Type B pancreatic cell (in vitro differentiated cells): Measurements from ENCODE around the gene EXOC1. TPM values are rescaled to one million over a fixed set of nuclear protein-coding genes. Genes with fewer than 3 reads are reported as not detected.

Experiments
- DNase-seq: peaks from one replicate; pipeline ENCODE4 v3.0.0; 2021; ENCODE audit warnings: mixed read lengths; ENCODE audit not compliant: unreplicated experiment; ENCODE audit errors: extremely low spot score
- H3K27ac Mint-ChIP-seq: 2 replicates; pipeline ENCODE4 v1.8.0; 2021; ENCODE audit warnings: mild to moderate bottlenecking, mixed read lengths
- H3K27me3 Mint-ChIP-seq: 2 replicates; pipeline ENCODE4 v1.8.0; 2021; ENCODE audit warnings: mixed read lengths
- H3K36me3 Mint-ChIP-seq: 2 replicates; pipeline ENCODE4 v1.8.0; 2021; ENCODE audit warnings: mixed read lengths
- H3K4me1 Mint-ChIP-seq: one replicate; pipeline ENCODE4 v1.8.0; 2021; ENCODE audit warnings: mixed read lengths; ENCODE audit not compliant: unreplicated experiment
- H3K4me3 Mint-ChIP-seq: 2 replicates; pipeline ENCODE4 v1.8.0; 2021; ENCODE audit warnings: mild to moderate bottlenecking, mixed read lengths
- H3K9me3 Mint-ChIP-seq: 2 replicates; pipeline ENCODE4 v1.8.0; 2021; ENCODE audit warnings: mixed read lengths
- total RNA-seq: library from RNA; stranded (reverse); gene quantifications from 2 replicates; pipeline ENCODE4 v1.2.1, GENCODE V29; 2021; ENCODE audit warnings: low replicate concordance
- TF ChIP-seq, protein P1 (sequence below): fragments of 200-600 bp; sonication (generic); conservative IDR thresholded peaks from 2 replicates; pipeline ENCODE4 v1.5.0; 2021; ENCODE audit warnings: antibody characterized with exemption, mild to moderate bottlenecking

The EXOC1 gene
- total RNA-seq, 1 donor from 2014 or later = 29.0 TPM

DNA sequence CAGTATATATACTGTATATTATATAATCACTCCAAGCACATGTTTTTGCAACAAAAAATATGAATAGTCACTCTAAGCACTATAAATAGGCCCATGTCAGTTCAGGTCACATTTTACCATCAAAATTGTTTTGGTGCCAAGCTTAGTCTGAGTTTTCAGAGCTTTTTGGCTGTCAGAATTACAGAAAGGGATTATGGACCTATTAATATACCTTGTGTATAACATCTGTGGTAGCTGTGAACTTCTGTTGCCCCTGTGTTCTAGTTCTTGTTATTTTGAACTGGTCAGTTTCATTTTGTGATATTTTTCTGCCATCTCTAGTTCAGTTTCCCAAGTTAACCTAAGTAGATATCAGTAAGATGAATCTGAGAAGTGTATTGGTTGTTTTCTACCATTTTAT lies 22.9 kb downstream of the EXOC1 start:
- no peak for DNase-seq
- H3K27me3 Mint-ChIP-seq = no peaks in the 10 kb centered on the region
- no peaks in the 10 kb centered on the region for H3K9me3 Mint-ChIP-seq
- H3K4me1 Mint-ChIP-seq = no peaks in the 10 kb centered on the region
- H3K27ac Mint-ChIP-seq = no peak overlapping the region
- H3K4me3 Mint-ChIP-seq = no peak overlapping the region
- H3K36me3 Mint-ChIP-seq = peaks cover 22% of the 10 kb centered on the region
- TF ChIP-seq, protein P1, sequence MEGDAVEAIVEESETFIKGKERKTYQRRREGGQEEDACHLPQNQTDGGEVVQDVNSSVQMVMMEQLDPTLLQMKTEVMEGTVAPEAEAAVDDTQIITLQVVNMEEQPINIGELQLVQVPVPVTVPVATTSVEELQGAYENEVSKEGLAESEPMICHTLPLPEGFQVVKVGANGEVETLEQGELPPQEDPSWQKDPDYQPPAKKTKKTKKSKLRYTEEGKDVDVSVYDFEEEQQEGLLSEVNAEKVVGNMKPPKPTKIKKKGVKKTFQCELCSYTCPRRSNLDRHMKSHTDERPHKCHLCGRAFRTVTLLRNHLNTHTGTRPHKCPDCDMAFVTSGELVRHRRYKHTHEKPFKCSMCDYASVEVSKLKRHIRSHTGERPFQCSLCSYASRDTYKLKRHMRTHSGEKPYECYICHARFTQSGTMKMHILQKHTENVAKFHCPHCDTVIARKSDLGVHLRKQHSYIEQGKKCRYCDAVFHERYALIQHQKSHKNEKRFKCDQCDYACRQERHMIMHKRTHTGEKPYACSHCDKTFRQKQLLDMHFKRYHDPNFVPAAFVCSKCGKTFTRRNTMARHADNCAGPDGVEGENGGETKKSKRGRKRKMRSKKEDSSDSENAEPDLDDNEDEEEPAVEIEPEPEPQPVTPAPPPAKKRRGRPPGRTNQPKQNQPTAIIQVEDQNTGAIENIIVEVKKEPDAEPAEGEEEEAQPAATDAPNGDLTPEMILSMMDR = no peak

DNA sequence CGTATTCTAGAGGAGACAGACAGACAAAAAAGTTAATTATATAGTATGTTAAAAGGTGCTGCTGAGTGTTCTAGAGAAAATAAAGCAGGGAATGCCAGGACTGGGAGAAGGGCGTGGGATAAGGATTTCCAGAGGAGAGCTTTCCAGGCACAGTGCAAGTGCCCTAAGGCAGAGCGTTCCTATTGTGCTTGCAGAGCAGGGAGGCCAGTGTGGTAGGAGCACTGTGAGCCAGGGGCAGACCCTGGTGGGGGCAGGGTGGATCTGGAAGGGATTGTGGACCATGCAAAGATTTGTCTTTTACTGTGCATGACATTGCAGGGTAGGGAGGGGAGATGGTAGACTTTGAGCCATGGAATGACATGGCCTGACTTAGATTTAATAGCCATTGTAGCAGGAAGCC lies 25.8 kb downstream of the EXOC1 start:
- Mint-ChIP-seq H3K9me3 (no peaks in the 10 kb centered on the region), H3K27me3 (no peaks in the 10 kb centered on the region), H3K4me3 (no peak overlapping the region), H3K36me3 (peaks cover 30% of the 10 kb centered on the region), H3K27ac (no peak overlapping the region), H3K4me1 (no peaks in the 10 kb centered on the region)
- TF ChIP-seq, protein P1 = no peak
- no peak for DNase-seq

DNA sequence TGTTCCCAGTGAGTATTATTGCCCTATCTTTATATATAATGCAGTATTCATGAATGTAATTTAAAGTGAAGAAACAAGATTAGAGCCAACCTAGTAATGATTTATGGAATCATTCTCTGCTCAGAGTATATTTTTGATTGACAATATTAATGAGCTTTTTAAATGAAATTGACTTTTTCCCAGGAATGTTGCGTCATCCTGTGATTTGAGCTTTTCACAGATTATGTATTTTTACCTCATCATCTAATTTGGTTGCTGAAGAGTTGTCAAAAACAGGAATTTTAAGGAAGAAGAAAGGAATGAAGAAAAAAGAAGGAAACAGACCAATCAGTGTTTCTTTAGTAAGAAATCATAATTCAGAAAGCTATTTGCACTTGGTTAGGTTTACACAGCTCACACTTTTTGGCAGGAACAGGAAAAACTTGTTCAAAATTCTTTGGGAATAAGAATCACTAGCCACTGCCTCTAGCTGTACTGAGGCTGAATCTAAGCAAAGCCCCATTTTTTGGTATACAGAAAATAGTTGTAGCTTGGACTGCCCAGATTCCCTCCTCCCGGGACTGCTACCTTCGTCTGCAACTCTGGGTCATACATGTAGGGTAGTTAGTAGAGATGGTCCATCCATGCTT lies 27.3 kb downstream of the EXOC1 start:
- no peak for DNase-seq
- Mint-ChIP-seq H3K4me3 (no peak overlapping the region), H3K36me3 (peaks cover 30% of the 10 kb centered on the region), H3K27ac (peak overlapping the region; percentile 62), H3K4me1 (no peaks in the 10 kb centered on the region), H3K27me3 (no peaks in the 10 kb centered on the region), H3K9me3 (no peaks in the 10 kb centered on the region)
- TF ChIP-seq, protein P1 = no peak

DNA sequence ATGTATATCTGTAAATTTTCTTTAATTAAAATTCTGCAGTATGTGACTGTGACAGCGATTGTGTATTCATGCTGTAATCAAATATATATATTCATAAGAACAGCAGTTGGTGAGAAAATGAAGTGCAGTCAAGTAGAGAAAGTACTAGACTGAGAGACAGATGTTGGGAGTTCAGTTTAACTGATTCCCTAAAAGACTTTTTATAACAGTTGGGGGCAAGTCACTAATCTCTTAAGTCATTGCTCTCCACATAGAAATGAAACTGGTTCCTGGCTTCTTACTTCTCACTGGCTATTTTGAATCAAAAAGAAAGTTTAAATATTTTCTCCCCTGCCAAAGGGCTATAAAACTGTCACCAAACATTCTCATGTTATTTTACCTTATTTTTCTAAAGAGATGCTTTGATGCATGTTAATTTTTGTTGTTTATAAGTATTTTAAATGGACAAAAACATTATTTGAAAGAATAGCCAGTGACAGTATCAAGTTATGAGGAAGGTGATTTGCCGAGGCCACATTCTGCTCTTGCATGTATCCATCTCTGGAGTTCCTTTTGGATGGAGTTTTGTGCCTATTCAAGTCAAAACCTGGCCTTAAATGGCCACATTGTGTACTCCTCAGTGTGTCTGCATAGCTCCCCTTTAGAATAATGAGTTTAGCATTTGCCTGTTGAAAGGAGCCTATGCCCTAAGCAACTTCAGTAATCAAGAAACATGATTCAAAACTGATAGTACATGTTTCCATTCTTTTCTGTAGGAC lies 30.8 kb downstream of the EXOC1 start:
- TF ChIP-seq, protein P1 = no peak
- no peaks in the 10 kb centered on the region for H3K4me1 Mint-ChIP-seq
- H3K36me3 Mint-ChIP-seq = peaks cover 22% of the 10 kb centered on the region
- DNase-seq = no peak
- H3K27me3 Mint-ChIP-seq = no peaks in the 10 kb centered on the region
- H3K9me3 Mint-ChIP-seq = no peaks in the 10 kb centered on the region
- no peak overlapping the region for H3K27ac Mint-ChIP-seq
- no peak overlapping the region for H3K4me3 Mint-ChIP-seq

DNA sequence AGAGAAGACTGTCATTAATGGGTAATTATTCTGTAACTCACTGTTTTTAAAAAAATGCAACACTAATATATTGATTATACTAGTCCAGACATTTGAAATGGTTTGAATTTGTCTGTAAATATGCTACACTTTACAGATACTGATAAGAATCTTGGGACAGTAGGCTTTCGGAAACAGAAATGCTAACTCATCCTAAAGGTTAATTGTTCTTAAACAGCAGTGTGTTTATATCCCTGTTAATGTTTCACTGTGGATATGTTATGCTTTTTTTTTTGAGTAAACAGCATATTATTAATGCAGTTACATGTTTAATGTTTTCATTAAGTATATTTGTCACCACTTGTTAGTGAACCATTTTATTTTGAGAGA lies 31.4 kb downstream of the EXOC1 start:
- Mint-ChIP-seq H3K9me3 (no peaks in the 10 kb centered on the region), H3K36me3 (peaks cover 21% of the 10 kb centered on the region), H3K4me3 (no peak overlapping the region), H3K27ac (no peak overlapping the region), H3K4me1 (no peaks in the 10 kb centered on the region), H3K27me3 (no peaks in the 10 kb centered on the region)
- no peak for DNase-seq
- TF ChIP-seq, protein P1 = no peak
